Measurements from ENCODE around the gene GFPT1.

GRCh38 chr2:69271831-69272257, 115.2 kb downstream of the GFPT1 start:
- no peak for TF ChIP-seq ZNF133 (tag by site-specific recombination; IDR thresholded peaks at IDR 0.05)
- no peak for TF ChIP-seq ZNF140 (tag by site-specific recombination; IDR thresholded peaks at IDR 0.05)
- no peak for TF ChIP-seq CTCF (tag by site-specific recombination; IDR thresholded peaks at IDR 0.05)
- TF ChIP-seq ZNF121 (tag by site-specific recombination; IDR thresholded peaks at IDR 0.05): no peak
- no peak for TF ChIP-seq ZNF629 (tag by site-specific recombination; IDR thresholded peaks at IDR 0.05)
- no peak for TF ChIP-seq ZNF24 (tag by site-specific recombination; IDR thresholded peaks at IDR 0.05)
- TF ChIP-seq ZNF585B (tag by site-specific recombination; IDR thresholded peaks at IDR 0.05): no peak
- TF ChIP-seq ZNF148 (tag by site-specific recombination; IDR thresholded peaks at IDR 0.05; ENCODE audit: borderline replicate concordance): no peak

Data from HEK293 (cell line).